IMR-90 (cell line): Measurements from ENCODE around the gene NUDCD2. TPM values are rescaled to one million over a fixed set of nuclear protein-coding genes. Genes with fewer than 3 reads are reported as not detected.

Experiments used
- ATAC-seq: fragments of 200-7000 bp; cut with Tn5 transposase; 2 replicates; pipeline ENCODE4 v1.9.1; 2020; ENCODE audit warnings: low read depth, mild to moderate bottlenecking, moderate library complexity
- BruUV-seq: library from RNA; stranded (reverse); fragments of 400-500 nt; replicated peaks from 2 replicates; lab custom pipeline; 2021; lab: Mats Ljungman, UMichigan
- CTCF ChIA-PET: fragments of 300-600 bp; formaldehyde crosslinking; extraction: SDS; loops from one replicate; lab custom pipeline; 2021; ENCODE audit warnings: antibody characterized with exemption; lab: Yijun Ruan, JAX
- POLR2A ChIA-PET: fragments of 300-600 bp; sonication (Branson Sonifier 250); formaldehyde crosslinking; loops from one replicate; lab custom pipeline; 2022; ENCODE audit warnings: antibody characterized with exemption; ENCODE audit not compliant: unreplicated experiment; lab: Charles Lee
- DNase-seq: peaks from one replicate; pipeline ENCODE4 v3.0.0; 2013
- H2AFZ ChIP-seq: replicated peaks from 2 replicates; pipeline ENCODE3; 2013; ENCODE audit warnings: low read length, mild to moderate bottlenecking; ENCODE audit not compliant: poor library complexity
- H2AK5ac ChIP-seq: 2 replicates; pipeline ENCODE4 v1.6.1; 2013; ENCODE audit warnings: low read depth, low read length, inconsistent platforms
- H2AK9ac ChIP-seq: replicated peaks from 2 replicates; pipeline ENCODE3; 2013; ENCODE audit warnings: mild to moderate bottlenecking, low read depth, low read length, moderate library complexity; ENCODE audit not compliant: poor library complexity
- H2BK120ac ChIP-seq: 2 replicates; pipeline ENCODE4 v1.6.1; 2013; ENCODE audit warnings: low read depth, low read length, inconsistent platforms
- H2BK15ac ChIP-seq: 3 replicates; pipeline ENCODE4 v1.6.1; 2013; ENCODE audit warnings: low read depth, low read length, inconsistent platforms
- H2BK20ac ChIP-seq: 2 replicates; pipeline ENCODE4 v1.6.1; 2013; ENCODE audit warnings: low read depth, mild to moderate bottlenecking, inconsistent platforms, low read length, moderate library complexity
- H2BK5ac ChIP-seq: 2 replicates; pipeline ENCODE4 v1.6.1; 2013; ENCODE audit warnings: mild to moderate bottlenecking, low read depth, low read length, inconsistent platforms; ENCODE audit not compliant: poor library complexity, severe bottlenecking
- H3K14ac ChIP-seq: replicated peaks from 2 replicates; pipeline ENCODE4 v1.6.1; 2013; ENCODE audit warnings: low read depth, low read length, inconsistent platforms
- H3K18ac ChIP-seq: 2 replicates; pipeline ENCODE4 v1.6.1; 2013; ENCODE audit warnings: low read depth, low read length, control low read depth
- H3K23ac ChIP-seq: 2 replicates; pipeline ENCODE4 v1.6.1; 2013; ENCODE audit warnings: low read depth, low read length, inconsistent platforms
- H3K27ac ChIP-seq: 2 replicates; pipeline ENCODE4 v1.5.1; 2013; ENCODE audit warnings: mild to moderate bottlenecking, control low read depth, low read length; ENCODE audit not compliant: insufficient read depth
- H3K27me3 ChIP-seq: 2 replicates; pipeline ENCODE4 v1.6.1; 2013; ENCODE audit warnings: low read length; ENCODE audit not compliant: control insufficient read depth, insufficient read depth
- H3K36me3 ChIP-seq: 2 replicates; pipeline ENCODE4 v1.6.1; 2013; ENCODE audit warnings: low read length, mixed read lengths; ENCODE audit not compliant: control insufficient read depth, insufficient read depth
- H3K4ac ChIP-seq: 2 replicates; pipeline ENCODE4 v1.6.1; 2013; ENCODE audit warnings: low read depth, low read length, inconsistent platforms
- H3K4me1 ChIP-seq: 2 replicates; pipeline ENCODE4 v1.6.1; 2013; ENCODE audit warnings: low read length, mixed read lengths; ENCODE audit not compliant: control insufficient read depth, insufficient read depth
- H3K4me2 ChIP-seq: 2 replicates; pipeline ENCODE4 v1.6.1; 2013; ENCODE audit warnings: low read depth, mild to moderate bottlenecking, control low read depth, low read length, moderate library complexity
- H3K4me3 ChIP-seq: 2 replicates; pipeline ENCODE4 v1.5.1; 2013; ENCODE audit warnings: low read depth, mild to moderate bottlenecking, control low read depth, low read length, moderate library complexity; ENCODE audit not compliant: insufficient read depth
- H3K56ac ChIP-seq: 2 replicates; pipeline ENCODE4 v1.6.1; 2013; ENCODE audit warnings: low read length, inconsistent platforms; ENCODE audit not compliant: insufficient read depth; ENCODE audit errors: extremely low read depth
- H3K79me1 ChIP-seq, 2 experiments: 2 replicates each; pipeline ENCODE4 v1.6.1; 2013; ENCODE audit warnings: low read length in 2 of 2, inconsistent platforms in 1 of 2, low read depth in 1 of 2
- H3K9ac ChIP-seq: 2 replicates; pipeline ENCODE4 v1.6.1; 2013; ENCODE audit warnings: low read depth, low read length, control low read depth
- H3K9me1 ChIP-seq: 2 replicates; pipeline ENCODE4 v1.6.1; 2013; ENCODE audit warnings: low read length, inconsistent platforms; ENCODE audit not compliant: insufficient read depth
- H3K9me3 ChIP-seq: 2 replicates; pipeline ENCODE4 v1.6.1; 2013; ENCODE audit warnings: low read length; ENCODE audit not compliant: control insufficient read depth, insufficient read depth
- H4K20me1 ChIP-seq: 2 replicates; pipeline ENCODE4 v1.6.1; 2013; ENCODE audit warnings: low read length, inconsistent platforms; ENCODE audit not compliant: insufficient read depth
- H4K5ac ChIP-seq: 2 replicates; pipeline ENCODE4 v1.6.1; 2013; ENCODE audit warnings: mild to moderate bottlenecking, low read depth, low read length, control low read depth
- H4K8ac ChIP-seq, 2 experiments: 2 replicates each; pipeline ENCODE4 v1.6.1; 2013; ENCODE audit warnings: low read depth in 2 of 2, low read length in 2 of 2, control low read depth in 1 of 2, inconsistent platforms in 1 of 2
- H4K91ac ChIP-seq: 2 replicates; pipeline ENCODE4 v1.6.1; 2013; ENCODE audit warnings: low read depth, low read length, inconsistent platforms; ENCODE audit not compliant: insufficient read depth
- BHLHE40 ChIP-seq: fragments of 150-350 bp; IDR thresholded peaks from 2 replicates; pipeline ENCODE4 v1.6.1; 2016; ENCODE audit warnings: mild to moderate bottlenecking, low read depth, low read length
- CEBPB ChIP-seq: IDR thresholded peaks from 2 replicates; pipeline ENCODE4 v1.6.1; 2012; ENCODE audit warnings: low read depth, low read length, improper control_type of control experiment
- CHD1 ChIP-seq: IDR thresholded peaks from 2 replicates; pipeline ENCODE4 v1.6.1; 2012; ENCODE audit warnings: low read depth, low read length, improper control_type of control experiment
- FOS ChIP-seq: fragments of 150-350 bp; IDR thresholded peaks from 2 replicates; pipeline ENCODE4 v1.6.1; 2016; ENCODE audit warnings: low read depth, low read length
- MAZ ChIP-seq: IDR thresholded peaks from 2 replicates; pipeline ENCODE4 v1.6.1; 2012; ENCODE audit warnings: low read depth, mild to moderate bottlenecking, low read length, improper control_type of control experiment, moderate library complexity, borderline replicate concordance
- MXI1 ChIP-seq: IDR thresholded peaks from 2 replicates; pipeline ENCODE4 v1.6.1; 2012; ENCODE audit warnings: low read depth, mild to moderate bottlenecking, low read length, moderate library complexity, borderline replicate concordance
- NFE2L2 ChIP-seq: fragments of 150-350 bp; IDR thresholded peaks from 2 replicates; pipeline ENCODE4 v1.6.1; 2016; ENCODE audit warnings: low read depth, mild to moderate bottlenecking, low read length
- POLR2A ChIP-seq: IDR thresholded peaks from 2 replicates; pipeline ENCODE4 v1.6.1; 2012; ENCODE audit warnings: mild to moderate bottlenecking, low read depth, low read length
- RCOR1 ChIP-seq: IDR thresholded peaks from 2 replicates; pipeline ENCODE4 v1.6.1; 2012; ENCODE audit warnings: mild to moderate bottlenecking, low read length, improper control_type of control experiment; ENCODE audit not compliant: insufficient replicate concordance
- RFX5 ChIP-seq: IDR thresholded peaks from 2 replicates; pipeline ENCODE4 v1.8.0; 2012; ENCODE audit warnings: low read depth, mild to moderate bottlenecking, low read length, moderate library complexity
- SMC3 ChIP-seq: fragments of 150-350 bp; IDR thresholded peaks from 2 replicates; pipeline ENCODE4 v1.6.1; 2016; ENCODE audit warnings: low read depth, mild to moderate bottlenecking, antibody characterized with exemption, low read length, moderate library complexity
- WGBS, 2 experiments: methylation state at CpG; one replicate each; pipeline versions ENCODE4 v1.1.5 to v1.1.7; 2013; ENCODE audit warnings: missing lambda C conversion rate in 2 of 2; ENCODE audit not compliant: insufficient read length in 1 of 2; ENCODE audit errors: extremely low coverage in 2 of 2; 5-methylcytosine and 5-hydroxymethylcytosine counted together
- dilution Hi-C: fragments of 300-500 bp; cut with HindIII; formaldehyde crosslinking; loops from one replicate; pipeline ENCODE4 v1.14.3; 2018; ENCODE audit warnings: low sequenced_read_pairs; ENCODE audit not compliant: unreplicated experiment
- in situ Hi-C: fragments of 300-500 bp; cut with MboI; formaldehyde crosslinking; loops from 3 replicates; pipeline ENCODE4 v1.14.3; 2019; ENCODE audit warnings: low sequenced_read_pairs, inconsistent platforms, mixed read lengths
- intact Hi-C: fragments of 100-400 bp; cut with micrococcal nuclease; formaldehyde crosslinking; loops from 2 replicates; pipeline ENCODE4 v1.10.0; 2022
- polyA plus RNA-seq, 3 experiments: library from polyadenylated mRNA; depleted of rRNA; stranded (reverse); fragments of >200 nt; gene quantifications; 2 replicates each; pipeline ENCODE4 v1.2.3, GENCODE V29; 2012; ENCODE audit warnings: low replicate concordance in 1 of 3
- total RNA-seq: library from RNA; depleted of rRNA; stranded (reverse); fragments of >200 nt; gene quantifications from 2 replicates; pipeline ENCODE4 v1.2.3, GENCODE V29; 2012
- TF ChIP-seq, protein P1 (sequence below): conservative IDR thresholded peaks from 2 replicates; pipeline ENCODE4 v1.5.1; 2012; ENCODE audit warnings: mild to moderate bottlenecking, low read depth, low read length, improper control_type of control experiment
- TF ChIP-seq, protein P2 (sequence below): fragments of 150-350 bp; IDR thresholded peaks from 2 replicates; pipeline ENCODE4 v1.6.1; 2017; ENCODE audit warnings: mild to moderate bottlenecking, antibody characterized with exemption, low read length, low read depth
- TF ChIP-seq, protein P3 (sequence below): fragments of 150-350 bp; IDR thresholded peaks from 2 replicates; pipeline ENCODE4 v1.6.1; 2016; ENCODE audit warnings: low read depth, mild to moderate bottlenecking, low read length, moderate library complexity, borderline replicate concordance

Gene NUDCD2
- total and polyA plus RNA-seq, 2 of the 4 experiments (the other 2 are of a cell fraction), result 3.0 to 3.5 TPM

DNA sequence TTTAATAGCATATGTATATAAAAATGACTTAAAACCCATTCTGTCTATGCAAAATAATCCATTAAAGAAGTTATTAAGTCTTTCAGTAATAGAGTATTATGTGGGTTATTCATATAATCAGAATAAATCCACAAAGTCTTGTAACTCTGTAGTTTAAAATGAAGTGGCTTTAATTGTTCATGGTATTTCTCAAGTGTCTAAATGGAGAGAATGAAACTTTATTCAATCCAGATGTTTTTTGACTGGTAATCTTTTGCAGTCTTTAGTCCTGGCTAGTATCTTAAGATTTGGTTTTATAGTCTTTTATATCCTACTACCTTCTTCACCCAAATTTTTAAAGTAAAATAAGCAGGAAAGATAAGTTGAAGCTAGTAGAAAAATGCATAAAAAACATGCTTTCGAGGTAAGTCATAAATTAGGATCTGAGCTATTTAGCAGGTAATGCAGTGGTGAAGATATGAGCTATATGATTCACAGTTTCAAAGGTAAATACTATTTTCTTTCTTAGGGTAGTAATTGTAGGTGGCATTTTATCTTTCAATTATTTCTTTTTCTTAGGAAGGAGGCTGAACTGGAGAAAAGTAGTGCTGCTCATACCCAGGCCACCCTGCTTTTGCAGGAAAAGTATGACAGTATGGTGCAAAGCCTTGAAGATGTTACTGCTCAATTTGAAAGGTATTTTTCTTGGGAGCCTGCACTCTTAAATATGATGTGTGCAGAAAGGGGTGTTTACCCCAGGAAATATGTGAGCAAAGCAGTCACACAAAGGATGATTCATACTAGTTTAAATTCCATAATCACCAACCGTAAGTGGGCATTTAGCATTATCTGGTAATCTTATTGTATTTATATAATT, 18.5 kb upstream of the NUDCD2 start:
- in situ Hi-C loops (no loop called here), dilution Hi-C loops (no loop called here), intact Hi-C loops (no loop called here)
- Histone ChIP-seq H3K4me1 (peaks cover 3% of the 10 kb centered on the region; the same call in 1 of the 2 replicates), H2AK9ac (no peak overlapping the region), H2BK5ac (no peak overlapping the region), H3K23ac (no peak overlapping the region), H2BK15ac (no peak overlapping the region), H3K4ac (no peak overlapping the region), H2AFZ (no peak overlapping the region), H3K36me3 (no peaks in the 10 kb centered on the region; the same call in 1 of the 2 replicates), H3K4me3 (no peak overlapping the region), H4K5ac (no peak overlapping the region), H3K79me1 (no peaks in the 10 kb centered on the region; a peak in 1 of 4 replicates), H2AK5ac (no peak overlapping the region), H3K9me1 (0 out of 2 replicates have a peak, but pooled peaks cover 3% of the 10 kb centered on the region), H3K56ac (no peak overlapping the region), H2BK120ac (no peak overlapping the region), H3K9ac (no peak overlapping the region), H2BK20ac (no peak overlapping the region), H3K27me3 (no peaks in the 10 kb centered on the region), H3K9me3 (no peaks in the 10 kb centered on the region), H4K8ac (no peak overlapping the region), H3K18ac (no peak overlapping the region), H3K4me2 (no peak overlapping the region), H3K14ac (no peak overlapping the region), H3K27ac (no peak overlapping the region), H4K91ac (no peak overlapping the region), H4K20me1 (no peaks in the 10 kb centered on the region)
- CTCF ChIA-PET, result interaction anchor here (1.1 kb wide), 1 partner anchor 27 kb away, joined by 3 read pairs; the partner anchor contains the start of gene MAT2B
- ATAC-seq (peak; percentile 78), DNase-seq (peak; percentile 28)
- POLR2A ChIA-PET, result no interaction called here
- no CpG with 5 or more reads among the region's 2 CpGs for WGBS, 2 experiments
- no TSS peak for BruUV-seq
- TF ChIP-seq BHLHE40 (no peak), MAZ (no peak), SMC3 (no peak), NFE2L2 (no peak), MXI1 (no peak), CHD1 (no peak), RFX5 (no peak), CEBPB (no peak), POLR2A (no peak), FOS (no peak), RCOR1 (no peak)
- TF ChIP-seq, protein P1, sequence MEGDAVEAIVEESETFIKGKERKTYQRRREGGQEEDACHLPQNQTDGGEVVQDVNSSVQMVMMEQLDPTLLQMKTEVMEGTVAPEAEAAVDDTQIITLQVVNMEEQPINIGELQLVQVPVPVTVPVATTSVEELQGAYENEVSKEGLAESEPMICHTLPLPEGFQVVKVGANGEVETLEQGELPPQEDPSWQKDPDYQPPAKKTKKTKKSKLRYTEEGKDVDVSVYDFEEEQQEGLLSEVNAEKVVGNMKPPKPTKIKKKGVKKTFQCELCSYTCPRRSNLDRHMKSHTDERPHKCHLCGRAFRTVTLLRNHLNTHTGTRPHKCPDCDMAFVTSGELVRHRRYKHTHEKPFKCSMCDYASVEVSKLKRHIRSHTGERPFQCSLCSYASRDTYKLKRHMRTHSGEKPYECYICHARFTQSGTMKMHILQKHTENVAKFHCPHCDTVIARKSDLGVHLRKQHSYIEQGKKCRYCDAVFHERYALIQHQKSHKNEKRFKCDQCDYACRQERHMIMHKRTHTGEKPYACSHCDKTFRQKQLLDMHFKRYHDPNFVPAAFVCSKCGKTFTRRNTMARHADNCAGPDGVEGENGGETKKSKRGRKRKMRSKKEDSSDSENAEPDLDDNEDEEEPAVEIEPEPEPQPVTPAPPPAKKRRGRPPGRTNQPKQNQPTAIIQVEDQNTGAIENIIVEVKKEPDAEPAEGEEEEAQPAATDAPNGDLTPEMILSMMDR, result no peak
- TF ChIP-seq, protein P2, sequence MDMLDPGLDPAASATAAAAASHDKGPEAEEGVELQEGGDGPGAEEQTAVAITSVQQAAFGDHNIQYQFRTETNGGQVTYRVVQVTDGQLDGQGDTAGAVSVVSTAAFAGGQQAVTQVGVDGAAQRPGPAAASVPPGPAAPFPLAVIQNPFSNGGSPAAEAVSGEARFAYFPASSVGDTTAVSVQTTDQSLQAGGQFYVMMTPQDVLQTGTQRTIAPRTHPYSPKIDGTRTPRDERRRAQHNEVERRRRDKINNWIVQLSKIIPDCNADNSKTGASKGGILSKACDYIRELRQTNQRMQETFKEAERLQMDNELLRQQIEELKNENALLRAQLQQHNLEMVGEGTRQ, result no peak
- TF ChIP-seq, protein P3, sequence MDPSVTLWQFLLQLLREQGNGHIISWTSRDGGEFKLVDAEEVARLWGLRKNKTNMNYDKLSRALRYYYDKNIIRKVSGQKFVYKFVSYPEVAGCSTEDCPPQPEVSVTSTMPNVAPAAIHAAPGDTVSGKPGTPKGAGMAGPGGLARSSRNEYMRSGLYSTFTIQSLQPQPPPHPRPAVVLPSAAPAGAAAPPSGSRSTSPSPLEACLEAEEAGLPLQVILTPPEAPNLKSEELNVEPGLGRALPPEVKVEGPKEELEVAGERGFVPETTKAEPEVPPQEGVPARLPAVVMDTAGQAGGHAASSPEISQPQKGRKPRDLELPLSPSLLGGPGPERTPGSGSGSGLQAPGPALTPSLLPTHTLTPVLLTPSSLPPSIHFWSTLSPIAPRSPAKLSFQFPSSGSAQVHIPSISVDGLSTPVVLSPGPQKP, result no peak
